ENCODE results near the gene LDLRAD4. TPM values are rescaled to one million over a fixed set of nuclear protein-coding genes. Genes with fewer than 3 reads are reported as not detected.

LDLRAD4 gene
- total RNA-seq, 1 donor from 2014 or later = 30.5 TPM

DNA sequence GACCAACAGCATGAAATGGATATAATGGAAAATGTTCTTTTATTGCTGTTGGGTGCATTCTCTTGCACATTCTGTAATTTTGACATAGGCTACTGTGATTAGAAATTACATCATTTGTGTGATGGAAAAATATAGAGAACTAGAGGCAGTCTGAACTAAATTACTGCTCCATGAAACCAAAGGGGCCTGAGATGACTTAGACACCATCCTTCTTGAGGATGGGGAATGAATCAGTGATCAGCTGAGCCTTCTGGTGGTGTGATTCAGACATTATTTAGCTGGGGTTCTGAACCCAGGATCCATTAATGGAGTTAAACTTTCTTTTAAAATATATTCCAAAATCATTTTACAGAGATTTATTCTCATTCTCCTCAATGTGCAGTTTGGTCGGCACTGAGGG, 135.8 kb downstream of the LDLRAD4 start:
- intact Hi-C loops (cut with micrococcal nuclease) = no loop called here
- Mint-ChIP-seq H3K27me3 (ENCODE audit: low read depth) (no peaks in the 10 kb centered on the region), H3K4me3 (ENCODE audit: low read depth) (no peak overlapping the region), H3K4me1 (ENCODE audit: low read depth) (peaks cover 18% of the 10 kb centered on the region), H3K27ac (no peak overlapping the region), H3K9me3 (peaks cover 18% of the 10 kb centered on the region), H3K36me3 (ENCODE audit: low read depth) (peaks cover 26% of the 10 kb centered on the region)
- DNase-seq (ENCODE audit: low spot score) = no peak

GRCh38 chr18:13356032-13356431, 137.5 kb downstream of the LDLRAD4 start:
- Mint-ChIP-seq H3K4me3 (ENCODE audit: low read depth) (no peak overlapping the region), H3K27ac (no peak overlapping the region)

DNA sequence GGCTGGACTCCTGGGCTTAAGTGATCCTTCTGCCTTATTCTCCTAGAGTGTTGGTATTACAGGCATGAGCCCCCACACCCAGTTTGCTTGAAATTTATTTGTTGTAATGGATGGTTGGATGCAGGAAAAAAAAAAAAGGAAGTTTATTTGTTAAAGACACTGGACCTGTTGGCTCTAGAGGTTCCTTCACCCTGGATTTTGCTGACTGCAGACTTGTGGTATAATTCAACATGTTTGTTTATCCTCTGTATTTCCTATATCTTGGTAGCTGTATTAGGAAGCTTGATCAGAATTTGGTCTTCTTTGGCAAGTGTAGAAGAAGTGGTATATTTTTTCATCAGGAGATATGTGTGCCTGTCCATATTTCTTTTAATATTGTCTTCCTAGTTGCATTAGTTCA, 138.7 kb downstream of the LDLRAD4 start:
- H3K4me1 Mint-ChIP-seq (ENCODE audit: low read depth) = peaks cover 16% of the 10 kb centered on the region
- H3K27me3 Mint-ChIP-seq (ENCODE audit: low read depth) = no peaks in the 10 kb centered on the region
- peaks cover 4% of the 10 kb centered on the region for H3K9me3 Mint-ChIP-seq
- H3K27ac Mint-ChIP-seq = no peak overlapping the region
- peaks cover 13% of the 10 kb centered on the region for H3K36me3 Mint-ChIP-seq (ENCODE audit: low read depth)
- H3K4me3 Mint-ChIP-seq (ENCODE audit: low read depth) = no peak overlapping the region
- no peak for DNase-seq (ENCODE audit: low spot score)
- intact Hi-C loops (cut with micrococcal nuclease) = no loop called here

More at GRCh38 chr18:13356032-13356431, 137.5 kb downstream of the LDLRAD4 start:
- H3K27me3 Mint-ChIP-seq (ENCODE audit: low read depth) = no peaks in the 10 kb centered on the region
- H3K36me3 Mint-ChIP-seq (ENCODE audit: low read depth) = peaks cover 19% of the 10 kb centered on the region
- intact Hi-C loops (cut with micrococcal nuclease) = no loop called here
- peaks cover 18% of the 10 kb centered on the region for H3K4me1 Mint-ChIP-seq (ENCODE audit: low read depth)
- H3K9me3 Mint-ChIP-seq = peaks cover 4% of the 10 kb centered on the region
- DNase-seq (ENCODE audit: low spot score) = no peak

- Mint-ChIP-seq H3K4me3 (ENCODE audit: low read depth) (no peak overlapping the region), H3K27ac (no peak overlapping the region), H3K4me1 (ENCODE audit: low read depth) (peaks cover 3% of the 10 kb centered on the region), H3K27me3 (ENCODE audit: low read depth) (no peaks in the 10 kb centered on the region), H3K9me3 (no peaks in the 10 kb centered on the region), H3K36me3 (ENCODE audit: low read depth) (no peaks in the 10 kb centered on the region)
- intact Hi-C loops (cut with micrococcal nuclease) = no loop called here
- DNase-seq (ENCODE audit: low spot score) = no peak
These were observed 140.7 kb downstream of the LDLRAD4 start for GRCh38 chr18:13359210-13359609.

DNA sequence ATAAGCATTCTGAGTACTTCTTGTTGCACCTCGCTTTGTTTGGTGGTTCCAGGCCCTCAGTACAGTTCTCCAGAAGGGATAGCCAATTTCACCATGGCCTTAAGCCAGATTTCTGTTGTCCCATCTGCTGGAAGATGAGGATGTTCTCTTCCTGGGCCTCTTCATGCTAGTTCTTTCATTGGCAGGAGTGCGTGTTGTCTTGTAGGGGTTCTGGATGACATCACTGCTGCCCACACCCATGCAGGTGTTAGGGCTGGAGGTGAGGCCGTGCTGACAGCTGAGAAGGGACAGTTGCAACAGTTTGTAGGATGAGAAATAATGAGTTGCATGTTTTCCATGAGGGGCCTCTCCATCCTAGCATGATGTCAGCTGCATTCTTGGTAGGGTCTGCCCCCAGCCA, 142.9 kb downstream of the LDLRAD4 start:
- H3K27ac Mint-ChIP-seq = no peak overlapping the region
- no peak for DNase-seq (ENCODE audit: low spot score)
- no peaks in the 10 kb centered on the region for H3K27me3 Mint-ChIP-seq (ENCODE audit: low read depth)
- intact Hi-C loops (cut with micrococcal nuclease) = no loop called here
- H3K36me3 Mint-ChIP-seq (ENCODE audit: low read depth) = no peaks in the 10 kb centered on the region
- H3K4me3 Mint-ChIP-seq (ENCODE audit: low read depth) = no peak overlapping the region
- peaks cover 3% of the 10 kb centered on the region for H3K4me1 Mint-ChIP-seq (ENCODE audit: low read depth)
- H3K9me3 Mint-ChIP-seq = no peaks in the 10 kb centered on the region

- no peak for DNase-seq (ENCODE audit: low spot score)
- H3K36me3 Mint-ChIP-seq (ENCODE audit: low read depth) = no peaks in the 10 kb centered on the region
- H3K27me3 Mint-ChIP-seq (ENCODE audit: low read depth) = no peaks in the 10 kb centered on the region
- no peak overlapping the region for H3K27ac Mint-ChIP-seq
- intact Hi-C loops (cut with micrococcal nuclease) = no loop called here
- H3K4me1 Mint-ChIP-seq (ENCODE audit: low read depth) = peaks cover 3% of the 10 kb centered on the region
- no peak overlapping the region for H3K4me3 Mint-ChIP-seq (ENCODE audit: low read depth)
- H3K9me3 Mint-ChIP-seq = no peaks in the 10 kb centered on the region
These were observed 143.5 kb downstream of the LDLRAD4 start for GRCh38 chr18:13362051-13362450.

GRCh38 chr18:13362607-13363006, 144.0 kb downstream of the LDLRAD4 start:
- no peaks in the 10 kb centered on the region for H3K27me3 Mint-ChIP-seq (ENCODE audit: low read depth)
- no peaks in the 10 kb centered on the region for H3K36me3 Mint-ChIP-seq (ENCODE audit: low read depth)
- peaks cover 3% of the 10 kb centered on the region for H3K4me1 Mint-ChIP-seq (ENCODE audit: low read depth)
- H3K4me3 Mint-ChIP-seq (ENCODE audit: low read depth) = no peak overlapping the region
- no peak overlapping the region for H3K27ac Mint-ChIP-seq
- intact Hi-C loops (cut with micrococcal nuclease) = no loop called here
- DNase-seq (ENCODE audit: low spot score) = no peak
- H3K9me3 Mint-ChIP-seq = no peaks in the 10 kb centered on the region

DNA sequence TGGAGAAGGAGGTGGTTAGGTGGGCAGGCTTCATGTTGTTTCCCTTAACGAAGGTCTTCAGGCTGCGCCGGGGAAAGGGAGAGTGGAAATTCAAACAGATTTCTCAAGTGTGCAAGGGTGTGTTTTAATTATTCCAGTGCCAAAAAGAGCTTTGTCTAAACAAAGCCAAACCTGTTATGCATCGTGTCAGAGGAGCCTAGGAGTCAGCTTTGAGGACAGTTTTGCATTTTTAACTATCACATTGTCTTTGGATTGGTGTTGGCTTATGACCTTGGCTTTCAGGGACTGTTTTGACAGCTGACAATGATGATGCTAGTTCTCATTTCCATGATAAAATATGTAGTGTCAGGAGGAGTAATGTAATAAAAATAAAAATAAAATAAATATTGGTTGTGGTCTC, 144.8 kb downstream of the LDLRAD4 start:
- Mint-ChIP-seq H3K27me3 (ENCODE audit: low read depth) (no peaks in the 10 kb centered on the region), H3K4me1 (ENCODE audit: low read depth) (peaks cover 3% of the 10 kb centered on the region), H3K9me3 (no peaks in the 10 kb centered on the region), H3K27ac (no peak overlapping the region), H3K4me3 (ENCODE audit: low read depth) (no peak overlapping the region), H3K36me3 (ENCODE audit: low read depth) (no peaks in the 10 kb centered on the region)
- intact Hi-C loops (cut with micrococcal nuclease) = no loop called here
- no peak for DNase-seq (ENCODE audit: low spot score)

DNA sequence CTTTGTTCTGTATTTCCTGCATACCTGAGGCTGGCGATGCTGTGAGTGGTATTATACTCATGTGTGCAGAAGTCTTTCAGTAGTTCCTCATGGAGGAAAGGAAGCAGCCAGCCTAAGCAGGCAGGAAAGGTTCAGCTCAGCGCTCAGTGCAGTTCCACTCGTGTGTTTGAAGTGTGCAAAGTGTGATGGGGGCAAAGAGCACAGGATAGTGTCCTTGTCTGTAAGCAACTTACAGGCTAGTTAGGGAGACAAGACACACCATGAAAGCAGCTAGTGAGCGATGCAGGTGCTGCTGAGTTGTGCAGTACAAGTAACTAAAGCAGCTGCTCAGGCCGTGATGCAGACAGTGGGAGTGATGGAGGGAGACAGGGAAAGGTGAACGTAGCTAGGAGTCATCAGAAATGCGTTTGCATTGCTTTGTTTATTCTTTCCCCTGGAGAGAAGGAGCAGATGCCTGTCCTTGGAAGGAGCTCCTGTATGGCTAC, 146.2 kb downstream of the LDLRAD4 start:
- H3K27ac Mint-ChIP-seq = no peak overlapping the region
- intact Hi-C loops (cut with micrococcal nuclease) = no loop called here
- peaks cover 7% of the 10 kb centered on the region for H3K4me1 Mint-ChIP-seq (ENCODE audit: low read depth)
- H3K9me3 Mint-ChIP-seq = no peaks in the 10 kb centered on the region
- H3K36me3 Mint-ChIP-seq (ENCODE audit: low read depth) = no peaks in the 10 kb centered on the region
- no peaks in the 10 kb centered on the region for H3K27me3 Mint-ChIP-seq (ENCODE audit: low read depth)
- DNase-seq (ENCODE audit: low spot score) = no peak
- no peak overlapping the region for H3K4me3 Mint-ChIP-seq (ENCODE audit: low read depth)

DNA sequence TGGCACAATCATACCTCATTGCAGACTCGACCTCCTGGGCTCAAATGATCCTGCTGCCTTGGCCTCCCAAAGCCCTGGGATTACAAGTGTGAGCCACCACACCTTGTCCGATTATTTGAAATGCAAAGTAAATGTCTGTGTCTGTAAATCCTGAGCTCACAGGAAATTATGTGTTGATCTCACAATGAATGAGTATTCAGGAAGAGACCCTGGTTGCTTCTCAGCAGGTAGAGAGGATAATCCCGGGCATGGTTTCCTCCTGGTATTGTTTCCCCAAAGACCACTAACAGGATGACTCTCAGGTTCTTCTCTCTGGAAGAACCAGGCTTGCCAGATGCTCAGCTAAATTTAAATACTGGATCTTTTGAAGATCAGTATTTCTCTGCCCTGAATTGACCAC, 147.6 kb downstream of the LDLRAD4 start:
- Mint-ChIP-seq H3K4me3 (ENCODE audit: low read depth) (no peak overlapping the region), H3K36me3 (ENCODE audit: low read depth) (no peaks in the 10 kb centered on the region), H3K27me3 (ENCODE audit: low read depth) (no peaks in the 10 kb centered on the region), H3K9me3 (no peaks in the 10 kb centered on the region), H3K27ac (no peak overlapping the region), H3K4me1 (ENCODE audit: low read depth) (peaks cover 15% of the 10 kb centered on the region)
- intact Hi-C loops (cut with micrococcal nuclease) = no loop called here
- DNase-seq (ENCODE audit: low spot score) = no peak

- DNase-seq (ENCODE audit: low spot score) = no peak
- H3K36me3 Mint-ChIP-seq (ENCODE audit: low read depth) = no peaks in the 10 kb centered on the region
- no peak overlapping the region for H3K27ac Mint-ChIP-seq
- H3K9me3 Mint-ChIP-seq = no peaks in the 10 kb centered on the region
- no peaks in the 10 kb centered on the region for H3K27me3 Mint-ChIP-seq (ENCODE audit: low read depth)
- no peak overlapping the region for H3K4me3 Mint-ChIP-seq (ENCODE audit: low read depth)
- H3K4me1 Mint-ChIP-seq (ENCODE audit: low read depth) = peaks cover 16% of the 10 kb centered on the region
- intact Hi-C loops (cut with micrococcal nuclease) = no loop called here
These were observed 148.0 kb downstream of the LDLRAD4 start for GRCh38 chr18:13366541-13366940.

GRCh38 chr18:13366962-13367892, 148.7 kb downstream of the LDLRAD4 start:
- intact Hi-C loops (cut with micrococcal nuclease) = no loop called here
- Mint-ChIP-seq H3K27me3 (ENCODE audit: low read depth) (no peaks in the 10 kb centered on the region), H3K4me1 (ENCODE audit: low read depth) (peaks cover 21% of the 10 kb centered on the region), H3K9me3 (no peaks in the 10 kb centered on the region), H3K36me3 (ENCODE audit: low read depth) (no peaks in the 10 kb centered on the region), H3K27ac (no peak overlapping the region), H3K4me3 (ENCODE audit: low read depth) (no peak overlapping the region)
- DNase-seq (ENCODE audit: low spot score) = no peak

DNA sequence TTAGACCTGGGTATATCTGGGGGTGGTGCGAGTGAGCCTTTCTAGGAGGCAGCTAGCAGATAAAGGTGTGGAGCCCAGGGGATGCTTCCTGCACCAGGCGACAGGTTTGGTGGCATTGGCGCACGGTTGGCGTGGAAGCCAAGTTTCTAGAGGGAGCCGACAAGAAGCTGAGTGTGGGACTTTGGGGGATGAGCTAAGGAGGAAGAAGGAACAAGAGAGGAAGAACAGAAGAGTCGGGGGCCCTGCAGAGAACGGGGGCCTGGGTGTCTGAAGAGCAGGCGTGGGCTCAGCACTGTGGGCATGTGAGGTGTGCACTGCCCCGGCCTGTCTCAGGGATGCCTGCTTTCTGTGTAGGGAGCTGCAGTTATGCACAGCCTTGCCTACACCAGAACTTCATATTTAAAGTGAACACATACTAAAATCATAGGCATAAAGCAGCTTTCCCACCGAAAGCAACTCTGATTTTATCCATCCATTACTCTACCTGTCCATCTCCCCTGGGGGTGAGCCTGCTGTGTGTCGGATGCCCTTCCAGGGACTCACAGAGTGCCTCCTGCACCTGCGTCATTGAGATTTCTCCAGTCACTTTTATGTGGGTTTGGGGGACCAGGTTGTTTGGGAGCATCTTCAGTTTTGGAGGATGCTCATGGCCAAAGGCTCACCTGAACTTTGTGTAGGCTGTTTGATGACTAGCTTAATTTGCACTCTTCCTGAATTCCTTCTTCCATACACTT, 149.7 kb downstream of the LDLRAD4 start:
- peaks cover 27% of the 10 kb centered on the region for H3K4me1 Mint-ChIP-seq (ENCODE audit: low read depth)
- H3K9me3 Mint-ChIP-seq = no peaks in the 10 kb centered on the region
- H3K27ac Mint-ChIP-seq = no peak overlapping the region
- H3K27me3 Mint-ChIP-seq (ENCODE audit: low read depth) = no peaks in the 10 kb centered on the region
- no peak for DNase-seq (ENCODE audit: low spot score)
- no peaks in the 10 kb centered on the region for H3K36me3 Mint-ChIP-seq (ENCODE audit: low read depth)
- H3K4me3 Mint-ChIP-seq (ENCODE audit: low read depth) = no peak overlapping the region
- intact Hi-C loops (cut with micrococcal nuclease) = no loop called here
